ENCODE results near the gene CREBRF.

GRCh38 chr5:173101245-173101644, 45.1 kb downstream of the CREBRF start:
- TF ChIP-seq SUZ12 (IDR thresholded peaks at IDR 0.05; ENCODE audit: extremely low read depth, insufficient read depth, insufficient read length) (no peak), YY1 (IDR thresholded peaks at IDR 0.05; ENCODE audit: insufficient read depth, insufficient read length) (no peak), ZNF274 (IDR thresholded peaks at IDR 0.05; ENCODE audit: low read depth, low read length) (no peak)
